Measurements from ENCODE around the gene IMMP2L. TPM values are rescaled to one million over a fixed set of nuclear protein-coding genes. Genes with fewer than 3 reads are reported as not detected.

Gene IMMP2L
- total and polyA plus RNA-seq, 2 of the 4 experiments (the other 2 are of a cell fraction) = 5.8 to 9.3 TPM

- no CpG with 5 or more reads among the region's 1 CpG for WGBS, 2 experiments (ENCODE audit: extremely low coverage in 2 of 2, insufficient read length in 1 of 2)
- Histone ChIP-seq H2AFZ (replicated peaks; ENCODE audit: low read length, poor library complexity) (no peak overlapping the region), H3K9ac (ENCODE audit: low read depth, low read length) (no peak overlapping the region), H3K18ac (ENCODE audit: low read depth, low read length) (no peak overlapping the region), H2AK5ac (ENCODE audit: low read depth, low read length) (no peak overlapping the region), H3K9me3 (ENCODE audit: control insufficient read depth, insufficient read depth, low read length) (no peaks in the 10 kb centered on the region), H2BK120ac (ENCODE audit: low read depth, low read length) (no peak overlapping the region), H3K4ac (ENCODE audit: low read depth, low read length) (no peak overlapping the region), H3K4me3 (ENCODE audit: insufficient read depth, low read depth, low read length) (no peak overlapping the region), H3K23ac (ENCODE audit: low read depth, low read length) (no peak overlapping the region), H3K27ac (ENCODE audit: insufficient read depth, low read length) (no peak overlapping the region), H4K91ac (ENCODE audit: insufficient read depth, low read depth, low read length) (no peak overlapping the region), H3K14ac (replicated peaks; ENCODE audit: low read depth, low read length) (no peak overlapping the region), H4K8ac (ENCODE audit: low read depth in 2 of 2, low read length in 2 of 2) (no peak overlapping the region), H3K4me1 (ENCODE audit: control insufficient read depth, insufficient read depth, low read length) (no peaks in the 10 kb centered on the region), H3K9me1 (ENCODE audit: insufficient read depth, low read length) (no peaks in the 10 kb centered on the region), H3K56ac (ENCODE audit: extremely low read depth, insufficient read depth, low read length) (no peak overlapping the region), H2BK20ac (ENCODE audit: low read depth, low read length) (no peak overlapping the region), H3K79me1 (ENCODE audit: low read depth in 1 of 2, low read length in 2 of 2) (no peaks in the 10 kb centered on the region), H3K27me3 (ENCODE audit: control insufficient read depth, insufficient read depth, low read length) (no peaks in the 10 kb centered on the region), H2BK15ac (ENCODE audit: low read depth, low read length) (no peak overlapping the region), H4K20me1 (ENCODE audit: insufficient read depth, low read length) (no peaks in the 10 kb centered on the region), H3K36me3 (ENCODE audit: control insufficient read depth, insufficient read depth, low read length) (no peaks in the 10 kb centered on the region), H2BK5ac (ENCODE audit: low read depth, low read length, poor library complexity, severe bottlenecking) (no peak overlapping the region), H3K4me2 (ENCODE audit: low read depth, low read length) (no peak overlapping the region), H4K5ac (ENCODE audit: low read depth, low read length) (no peak overlapping the region), H2AK9ac (replicated peaks; ENCODE audit: low read depth, low read length, poor library complexity) (no peak overlapping the region)
- ChIA-PET POLR2A (ENCODE audit: unreplicated experiment) (no interaction called here), CTCF (no interaction called here)
- dilution Hi-C loops (cut with HindIII; ENCODE audit: low sequenced_read_pairs, unreplicated experiment) = no loop called here
- peak; percentile 40; the same call in 1 of the 2 replicates for TF ChIP-seq CEBPB (IDR thresholded peaks at IDR 0.05; ENCODE audit: low read depth, low read length)
- TF ChIP-seq RFX5 (IDR thresholded peaks at IDR 0.05; ENCODE audit: low read depth, low read length) = no peak
- in situ Hi-C loops (cut with MboI; ENCODE audit: low sequenced_read_pairs) = no loop called here
- DNase-seq = no peak
- no TSS peak for BruUV-seq (replicated peaks)
- no peak for ATAC-seq (ENCODE audit: low read depth)
- intact Hi-C loops (cut with micrococcal nuclease) = no loop called here
Measured at GRCh38 chr7:110827287-110827855, 734.9 kb downstream of the IMMP2L start.
